Esophagus muscularis mucosa (tissue), 4 donors: Measurements from ENCODE around the gene IGHMBP2. TPM values are rescaled to one million over a fixed set of nuclear protein-coding genes. Genes with fewer than 3 reads are reported as not detected.

Experiments used
- DNase-seq: peaks from one replicate; pipeline ENCODE4 v3.0.0-alpha.2; 2017; ENCODE audit errors: extremely low spot score
- H3K27ac ChIP-seq, 4 donors: fragments of 200-600 bp; sonication (generic); replicated peaks in 1 of 4; 1 replicate in 3 of 4; 2 replicates in 1 of 4; pipeline ENCODE4 v1.5.1; 2016 to 2019; ENCODE audit warnings: mild to moderate bottlenecking in 1 of 4
- H3K27me3 ChIP-seq, 4 donors: fragments of 200-600 bp; sonication (generic); one replicate each; pipeline versions ENCODE4 v1.5.1 to v1.6.0; 2016 to 2019
- H3K36me3 ChIP-seq, 4 donors: fragments of 200-600 bp; sonication (generic); one replicate each; pipeline ENCODE4 v1.5.1; 2016 to 2019
- H3K4me1 ChIP-seq, 4 donors: fragments of 200-600 bp; sonication (generic); one replicate each; pipeline ENCODE4 v1.5.1; 2016 to 2019
- H3K4me3 ChIP-seq, 4 donors: fragments of 200-600 bp; sonication (generic); 1 replicate in 2 of 4; 2 replicates in 2 of 4; pipeline ENCODE4 v1.5.1; 2016 to 2019; ENCODE audit warnings: mild to moderate bottlenecking in 4 of 4, moderate library complexity in 1 of 4
- H3K9me3 ChIP-seq, 4 donors: fragments of 200-600 bp; sonication (generic); 1 replicate in 3 of 4; 2 replicates in 1 of 4; pipeline ENCODE4 v1.5.1; 2016 to 2019
- EP300 ChIP-seq: sonication (generic); formaldehyde crosslinking; IDR thresholded peaks from one replicate; pipeline ENCODE4 v1.6.1; 2017; ENCODE audit warnings: antibody characterized with exemption
- POLR2A ChIP-seq: fragments of 450-650 bp; IDR thresholded peaks from one replicate; pipeline ENCODE4 v1.6.1; 2017; ENCODE audit warnings: antibody characterized with exemption, moderate library complexity, mild to moderate bottlenecking, low read depth
- POLR2AphosphoS5 ChIP-seq, 2 donors: sonication (generic); formaldehyde crosslinking; IDR thresholded peaks; one replicate each; pipeline ENCODE4 v1.6.1; 2017; ENCODE audit warnings: antibody characterized with exemption in 2 of 2
- WGBS: methylation state at CpG from one replicate; pipeline ENCODE4 v1.1.5; 2018; 5-methylcytosine and 5-hydroxymethylcytosine counted together
- intact Hi-C: fragments of 100-400 bp; cut with DNase I; formaldehyde crosslinking; loops from one replicate; pipeline ENCODE4 v1.15.1; 2023
- total RNA-seq, 4 donors: library from RNA; depleted of rRNA; stranded (reverse); fragments of >200 nt; gene quantifications; one replicate each; pipeline versions ENCODE4 v1.1.0 to v1.2.1, GENCODE V29; 2016
- TF ChIP-seq, protein P1 (sequence below), 3 experiments: fragments of 200-600 bp in 2 of 3; fragments of 450-650 bp in 1 of 3; sonication (generic) in 2 of 3; IDR thresholded peaks; one replicate each; pipeline ENCODE4 v1.5.1; 2017 to 2019; ENCODE audit warnings: antibody characterized with exemption in 3 of 3, mild to moderate bottlenecking in 2 of 3, moderate library complexity in 1 of 3

IGHMBP2 gene
- total RNA-seq, 4 donors from 2014 or later: 11.6 to 30.8 (median 28.0) TPM

DNA sequence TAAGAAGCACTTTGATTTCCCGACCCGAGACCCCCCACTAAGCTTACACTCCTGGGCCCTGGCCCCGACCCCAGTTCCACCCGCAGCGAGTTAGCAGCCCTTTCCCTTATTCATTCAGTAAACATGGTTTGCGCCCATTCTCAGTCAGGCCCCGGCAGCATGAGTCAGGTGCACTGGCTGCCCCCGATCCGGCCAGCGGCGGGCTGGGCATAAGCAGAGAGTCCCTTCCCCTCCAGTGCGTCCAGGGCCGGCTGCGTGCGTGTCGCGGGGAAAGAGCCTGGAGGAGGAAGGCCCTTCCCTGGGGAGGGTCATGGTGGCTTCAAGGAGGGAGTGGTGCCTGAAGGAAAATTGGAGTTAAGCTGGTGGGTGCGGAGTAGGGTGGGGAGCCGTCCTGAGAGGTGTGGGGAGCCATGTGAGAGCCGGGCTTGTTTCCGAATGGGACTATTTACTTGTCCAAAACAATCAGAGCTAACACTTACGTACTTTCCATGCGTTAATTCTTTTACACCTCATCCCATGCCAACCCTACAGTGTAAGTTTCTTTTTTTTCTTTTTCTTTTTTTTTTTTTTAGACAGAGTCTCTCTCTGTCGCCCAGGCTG, 657 bp downstream of the IGHMBP2 start:
- 0% methylated on average over 8 of the region's 24 CpGs for WGBS
- peaks cover 29 to 49% (median 36%) of the 10 kb centered on the region in 4 donors for H3K36me3 ChIP-seq

DNA sequence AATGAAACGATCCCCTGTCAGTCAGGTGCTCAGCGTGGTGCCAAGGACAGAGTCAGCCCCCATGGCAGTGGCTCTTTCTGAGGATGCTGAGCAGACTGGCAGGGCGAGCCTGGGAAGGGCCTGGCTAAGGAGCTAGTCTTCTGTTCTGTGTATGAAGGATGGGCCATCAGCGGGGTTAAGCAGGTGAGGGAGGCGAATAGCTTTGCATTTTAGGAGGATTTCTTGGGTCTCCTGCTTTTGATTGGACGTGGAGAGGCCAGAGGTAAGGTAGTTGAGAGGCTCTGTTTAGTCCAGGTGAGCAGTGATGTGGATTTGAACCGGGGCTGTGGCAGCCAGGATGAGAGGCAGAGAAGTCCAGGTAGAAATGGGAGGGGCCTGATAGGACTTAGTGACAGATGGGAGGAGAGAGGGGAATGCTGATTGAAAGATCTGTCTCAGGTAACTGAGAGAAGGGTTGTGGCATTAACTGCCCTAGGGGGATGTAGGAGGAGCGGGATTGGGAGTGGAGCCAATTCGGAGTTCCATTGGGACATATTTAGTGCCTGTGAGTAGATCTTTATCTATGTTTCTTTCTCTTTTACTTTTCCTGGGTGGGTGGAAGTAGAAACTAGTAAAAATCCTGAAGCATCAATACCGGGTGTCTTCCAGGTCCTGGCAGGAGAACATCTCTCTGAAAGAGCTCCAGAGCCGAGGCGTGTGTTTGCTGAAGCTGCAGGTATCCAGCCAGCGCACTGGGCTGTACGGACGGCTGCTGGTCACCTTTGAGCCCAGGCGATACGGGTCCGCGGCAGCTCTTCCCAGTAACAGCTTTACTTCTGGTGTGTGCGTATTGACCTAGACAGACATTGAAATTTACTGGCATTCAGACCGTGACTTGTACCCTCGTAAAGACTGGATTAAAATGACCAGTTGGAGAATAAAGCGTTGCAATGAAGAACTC, 2.0 kb downstream of the IGHMBP2 start:
- peak overlapping the region in 3 of 4 donors; percentile 85 to 90 (median 89) for H3K27ac ChIP-seq
- intact Hi-C loops: loop anchor here (2.0 kb wide), 1 partner anchor 183 kb away; no protein-coding TSS in a partner anchor
- TF ChIP-seq EP300: no peak
- no peak for DNase-seq
- no peaks in the 10 kb centered on the region for H3K27me3 ChIP-seq
- H3K9me3 ChIP-seq: no peaks in the 10 kb centered on the region
- H3K4me3 ChIP-seq: peak overlapping the region; percentile 75 to 85 (median 78)
- H3K4me1 ChIP-seq: peaks cover 26 to 39% (median 33%) of the 10 kb centered on the region in 4 donors
- H3K36me3 ChIP-seq: peaks cover 38 to 49% (median 40%) of the 10 kb centered on the region in 4 donors
- WGBS: 87% methylated on average over 21 of the region's 23 CpGs

More for the DNA sequence above, 657 bp downstream of the IGHMBP2 start:
- no peak for DNase-seq
- intact Hi-C loops: loop anchor here (2.0 kb wide), 1 partner anchor 184 kb away; no protein-coding TSS in a partner anchor
- Histone ChIP-seq H3K27ac (peak overlapping the region; percentile 85 to 90 (median 90)), H3K9me3 (no peaks in the 10 kb centered on the region), H3K4me3 (peak overlapping the region; percentile 75 to 85 (median 78)), H3K4me1 (peaks cover 26 to 39% (median 33%) of the 10 kb centered on the region in 4 donors), H3K27me3 (no peaks in the 10 kb centered on the region)
- TF ChIP-seq EP300 (no peak), POLR2AphosphoS5 (IDR thresholded peaks at IDR 0.05) (no peak), POLR2A (no peak)
- TF ChIP-seq, protein P1, sequence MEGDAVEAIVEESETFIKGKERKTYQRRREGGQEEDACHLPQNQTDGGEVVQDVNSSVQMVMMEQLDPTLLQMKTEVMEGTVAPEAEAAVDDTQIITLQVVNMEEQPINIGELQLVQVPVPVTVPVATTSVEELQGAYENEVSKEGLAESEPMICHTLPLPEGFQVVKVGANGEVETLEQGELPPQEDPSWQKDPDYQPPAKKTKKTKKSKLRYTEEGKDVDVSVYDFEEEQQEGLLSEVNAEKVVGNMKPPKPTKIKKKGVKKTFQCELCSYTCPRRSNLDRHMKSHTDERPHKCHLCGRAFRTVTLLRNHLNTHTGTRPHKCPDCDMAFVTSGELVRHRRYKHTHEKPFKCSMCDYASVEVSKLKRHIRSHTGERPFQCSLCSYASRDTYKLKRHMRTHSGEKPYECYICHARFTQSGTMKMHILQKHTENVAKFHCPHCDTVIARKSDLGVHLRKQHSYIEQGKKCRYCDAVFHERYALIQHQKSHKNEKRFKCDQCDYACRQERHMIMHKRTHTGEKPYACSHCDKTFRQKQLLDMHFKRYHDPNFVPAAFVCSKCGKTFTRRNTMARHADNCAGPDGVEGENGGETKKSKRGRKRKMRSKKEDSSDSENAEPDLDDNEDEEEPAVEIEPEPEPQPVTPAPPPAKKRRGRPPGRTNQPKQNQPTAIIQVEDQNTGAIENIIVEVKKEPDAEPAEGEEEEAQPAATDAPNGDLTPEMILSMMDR (IDR thresholded peaks at IDR 0.05): no peak

DNA sequence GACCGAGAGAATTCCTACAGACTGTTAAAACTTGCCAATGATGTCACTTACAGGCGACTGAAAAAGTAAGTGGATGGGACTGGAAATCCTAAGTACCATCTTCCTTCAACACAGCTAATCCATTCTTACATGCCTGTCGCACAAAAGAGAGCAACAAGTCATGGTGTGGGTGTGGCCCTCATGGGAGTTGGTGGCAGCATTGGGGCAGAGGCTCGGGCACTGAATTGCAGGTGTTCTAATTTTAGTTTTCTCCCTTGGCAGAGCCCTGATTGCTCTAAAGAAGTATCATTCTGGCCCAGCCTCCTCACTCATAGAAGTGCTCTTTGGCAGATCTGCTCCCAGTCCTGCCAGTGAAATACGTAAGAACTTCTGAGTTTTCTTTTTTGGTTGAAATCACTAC, 4.6 kb downstream of the IGHMBP2 start:
- Histone ChIP-seq H3K27ac (no peak overlapping the region), H3K9me3 (no peaks in the 10 kb centered on the region), H3K36me3 (peaks cover 60 to 72% (median 65%) of the 10 kb centered on the region in 4 donors), H3K27me3 (no peaks in the 10 kb centered on the region), H3K4me3 (no peak overlapping the region), H3K4me1 (peaks cover 14 to 20% (median 17%) of the 10 kb centered on the region in 4 donors)
- intact Hi-C loops: no loop called here
- TF ChIP-seq POLR2AphosphoS5 (IDR thresholded peaks at IDR 0.05): no peak
- no peak for TF ChIP-seq EP300
- TF ChIP-seq, protein P1 (IDR thresholded peaks at IDR 0.05): no peak
- no peak for TF ChIP-seq POLR2A
- WGBS: 90% methylated on average over 5 of the region's 5 CpGs
- no peak for DNase-seq

DNA sequence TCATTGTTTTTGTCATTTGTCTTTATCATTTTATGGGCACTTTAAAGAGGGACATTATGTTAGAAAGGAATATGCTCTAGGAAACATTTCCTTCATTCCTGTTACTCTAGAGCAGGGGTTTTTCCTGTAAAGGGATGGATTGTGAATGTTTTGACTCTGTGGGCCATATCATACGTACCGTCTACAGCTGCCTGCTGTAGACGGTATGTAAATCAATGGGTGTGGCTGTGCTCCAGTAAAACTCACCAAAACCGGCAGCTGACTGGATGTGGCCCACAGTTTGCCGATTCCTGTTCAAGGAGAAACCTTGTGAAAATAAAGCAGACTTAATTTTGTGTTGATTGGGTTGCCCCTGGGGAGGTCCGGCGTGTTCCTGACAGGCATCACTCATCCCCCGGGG, 7.3 kb downstream of the IGHMBP2 start:
- Histone ChIP-seq H3K4me3 (no peak overlapping the region), H3K9me3 (no peaks in the 10 kb centered on the region), H3K4me1 (peaks cover under 1 to 2% (median 1%) of the 10 kb centered on the region in 4 donors), H3K27ac (no peak overlapping the region), H3K27me3 (no peaks in the 10 kb centered on the region), H3K36me3 (peaks cover 87 to 98% (median 92%) of the 10 kb centered on the region in 4 donors)
- WGBS: 85% methylated on average over 8 of the region's 8 CpGs
- TF ChIP-seq, protein P1 (IDR thresholded peaks at IDR 0.05): no peak
- TF ChIP-seq POLR2AphosphoS5 (IDR thresholded peaks at IDR 0.05) (no peak), POLR2A (no peak), EP300 (no peak)
- intact Hi-C loops: no loop called here
- no peak for DNase-seq

DNA sequence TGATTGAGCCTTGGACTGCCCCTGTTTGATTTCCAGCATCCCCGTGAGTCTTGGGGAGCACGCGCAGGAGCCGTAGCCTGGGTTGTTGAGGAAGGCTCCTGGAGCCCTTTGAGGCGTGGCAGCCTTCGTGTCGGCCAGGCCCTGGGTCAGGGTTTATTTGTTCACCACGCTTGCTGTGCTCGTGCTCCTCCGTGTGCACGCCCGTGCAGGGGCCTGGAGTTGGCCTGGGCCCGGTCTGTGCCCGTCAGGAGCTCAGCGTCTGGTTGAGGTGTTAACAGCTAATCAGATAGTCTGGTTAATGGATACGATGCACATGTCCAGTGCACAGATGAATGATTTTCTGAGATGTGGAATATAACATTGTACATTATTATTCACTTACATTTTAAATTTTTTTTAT, 8.0 kb downstream of the IGHMBP2 start:
- Histone ChIP-seq H3K27ac (no peak overlapping the region), H3K27me3 (no peaks in the 10 kb centered on the region), H3K36me3 (peaks cover 94 to 100% (median 99%) of the 10 kb centered on the region in 4 donors), H3K4me1 (no peaks in the 10 kb centered on the region), H3K4me3 (no peak overlapping the region), H3K9me3 (no peaks in the 10 kb centered on the region)
- 92% methylated on average over 16 of the region's 16 CpGs for WGBS
- DNase-seq: no peak
- intact Hi-C loops: no loop called here
- no peak for TF ChIP-seq EP300
- TF ChIP-seq, protein P1 (IDR thresholded peaks at IDR 0.05): no peak
- no peak for TF ChIP-seq POLR2AphosphoS5 (IDR thresholded peaks at IDR 0.05)
- TF ChIP-seq POLR2A: no peak
